ENCODE measurements around the gene ZMYND8.
A peak's percentile ranks its signal among the peaks of the same experiment; 100 is the strongest.
"Not testable (repeated sequence)": the region's sequence is repeated elsewhere in the genome, so short reads cannot be mapped to it uniquely, and the experiment has no call there.

ZMYND8 gene

GRCh38 chr20:47309806-47310426 lies 46.6 kb downstream of the ZMYND8 start:
- no peak for DNase-seq

- DNase-seq: no peak
These were observed 47.1 kb downstream of the ZMYND8 start for GRCh38 chr20:47309394-47309793.

GRCh38 chr20:47307569-47307968 lies 48.9 kb downstream of the ZMYND8 start:
- not testable (repeated sequence) for DNase-seq

DNA sequence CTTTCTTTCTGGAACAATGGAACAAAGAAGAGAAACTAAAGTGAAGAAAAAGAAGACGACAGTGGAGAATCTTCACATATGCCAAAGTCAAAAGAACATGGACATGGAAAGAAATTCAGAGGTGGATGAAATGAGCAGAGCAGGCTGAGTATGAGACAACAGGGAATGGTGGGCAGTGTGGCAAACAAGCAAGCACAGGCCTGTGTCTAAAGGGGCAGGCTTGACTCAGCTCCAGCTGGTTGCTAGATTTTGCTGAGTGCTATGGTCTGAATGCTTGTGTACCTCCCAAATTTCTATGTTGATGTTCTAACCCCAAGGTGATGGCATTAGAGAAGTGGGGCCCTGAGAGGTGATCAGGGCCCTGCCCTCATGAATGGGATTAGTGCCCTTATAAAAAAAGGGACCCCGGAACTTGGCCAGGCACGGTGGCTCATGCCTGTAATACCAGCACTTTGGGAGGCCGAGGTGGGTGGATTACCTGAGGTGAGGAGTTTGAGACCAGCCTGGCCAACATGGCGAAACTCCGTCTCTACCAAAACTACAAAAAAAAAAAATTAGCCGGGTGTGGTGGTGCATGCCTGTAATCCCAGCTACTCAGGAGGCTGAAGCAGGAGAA lies 49.6 kb downstream of the ZMYND8 start:
- DNase-seq: no peak

DNA sequence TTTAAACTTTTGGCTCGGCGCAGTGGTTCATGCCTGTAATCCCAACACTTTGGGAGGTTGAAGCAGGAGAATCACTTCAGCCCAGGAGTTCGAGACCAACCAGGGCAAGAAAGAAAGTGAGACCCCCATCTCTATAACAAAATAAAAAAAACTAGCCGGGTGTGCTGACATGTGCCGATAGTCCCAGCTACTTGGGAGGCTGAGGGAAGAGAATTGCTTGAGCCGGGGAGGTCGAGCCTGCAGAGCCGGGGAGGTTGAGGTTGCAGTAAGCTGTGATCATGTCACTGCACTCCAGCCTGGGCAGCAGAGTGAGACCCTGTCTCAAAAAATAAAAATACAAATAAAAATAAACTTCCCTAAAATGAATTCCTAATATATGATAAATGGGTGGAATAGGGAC lies 50.4 kb downstream of the ZMYND8 start:
- no peak for DNase-seq

DNA sequence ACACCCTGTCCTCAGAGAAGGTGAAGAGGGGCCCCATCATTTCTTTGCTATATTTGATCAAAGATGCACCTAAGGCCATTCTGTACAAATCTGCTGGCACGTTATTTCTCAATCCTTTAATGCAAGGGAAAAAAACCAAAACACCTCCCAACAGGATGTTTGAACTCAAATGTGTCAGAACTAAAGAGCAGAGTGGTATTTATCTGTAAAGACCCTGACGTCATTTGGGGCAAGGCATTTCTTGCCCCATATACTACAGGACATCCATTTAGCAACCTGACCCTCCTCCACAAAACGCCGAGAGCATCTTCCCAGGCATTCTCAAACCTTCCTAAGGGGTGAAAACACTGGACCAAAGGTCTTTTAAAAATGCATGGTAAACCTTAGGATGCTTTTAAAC lies 50.8 kb downstream of the ZMYND8 start:
- DNase-seq: no peak

DNA sequence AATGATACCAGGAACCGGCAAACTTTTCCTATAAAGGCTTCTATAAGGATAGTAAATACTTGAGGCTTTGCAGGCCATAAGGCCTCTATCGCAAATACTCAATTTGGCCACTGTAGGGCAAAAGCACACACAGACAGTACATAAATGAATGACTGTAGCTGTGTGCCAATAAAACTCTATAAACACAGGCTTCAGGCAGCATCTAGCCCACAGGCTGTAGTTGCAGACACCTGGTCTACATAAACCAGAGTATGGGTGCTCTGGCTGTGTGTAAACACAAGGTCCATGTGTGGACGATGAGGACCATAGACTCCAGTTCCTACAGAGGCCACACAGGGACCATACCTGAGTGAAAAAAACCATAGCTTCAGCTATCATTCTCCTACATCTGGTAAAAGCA lies 52.2 kb downstream of the ZMYND8 start:
- DNase-seq: no peak

DNA sequence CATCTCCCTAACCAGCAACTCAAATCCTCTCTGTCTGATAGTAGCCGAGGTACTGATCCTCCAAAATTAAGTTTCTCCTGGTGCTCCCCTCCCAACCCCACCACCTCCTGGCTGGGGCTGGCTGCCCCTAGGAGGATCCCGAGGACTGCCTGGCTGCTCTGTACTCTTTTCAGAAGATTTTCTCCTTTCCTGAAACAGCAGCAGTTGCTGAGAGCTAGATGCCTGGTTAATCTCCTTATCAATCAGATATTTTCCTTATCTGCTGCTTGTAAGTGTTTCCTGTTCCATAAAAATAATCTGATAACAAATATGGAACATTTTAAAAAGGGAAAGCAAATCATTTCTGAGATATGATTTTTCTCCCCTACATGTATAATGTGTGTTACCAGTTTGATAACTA lies 52.8 kb downstream of the ZMYND8 start:
- no peak for DNase-seq

GRCh38 chr20:47300071-47300470 lies 56.4 kb downstream of the ZMYND8 start:
- no peak for DNase-seq

DNA sequence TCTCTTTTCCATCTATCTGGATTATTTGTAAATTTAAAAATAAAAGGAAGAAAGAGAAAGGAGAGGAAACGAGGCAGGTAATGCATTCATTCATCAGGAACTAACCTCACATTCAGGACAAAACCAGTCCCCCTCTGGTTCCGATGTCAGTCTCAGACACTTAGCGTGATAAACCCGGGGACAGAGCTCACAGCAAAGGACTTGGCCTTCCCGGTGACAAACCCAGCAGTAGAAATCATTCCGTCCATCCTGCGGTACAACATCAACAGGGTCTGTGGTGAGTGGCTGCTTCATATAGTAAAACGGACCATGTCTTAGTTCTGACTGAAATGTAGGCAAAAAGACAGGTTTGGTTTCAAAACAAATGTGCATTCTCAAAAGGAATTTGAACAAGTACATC lies 57.9 kb downstream of the ZMYND8 start:
- DNase-seq: no peak

- no peak for DNase-seq
These were observed 58.8 kb downstream of the ZMYND8 start for GRCh38 chr20:47297746-47298145.

- no peak for DNase-seq
These were observed 59.5 kb downstream of the ZMYND8 start for GRCh38 chr20:47296950-47297349.

DNA sequence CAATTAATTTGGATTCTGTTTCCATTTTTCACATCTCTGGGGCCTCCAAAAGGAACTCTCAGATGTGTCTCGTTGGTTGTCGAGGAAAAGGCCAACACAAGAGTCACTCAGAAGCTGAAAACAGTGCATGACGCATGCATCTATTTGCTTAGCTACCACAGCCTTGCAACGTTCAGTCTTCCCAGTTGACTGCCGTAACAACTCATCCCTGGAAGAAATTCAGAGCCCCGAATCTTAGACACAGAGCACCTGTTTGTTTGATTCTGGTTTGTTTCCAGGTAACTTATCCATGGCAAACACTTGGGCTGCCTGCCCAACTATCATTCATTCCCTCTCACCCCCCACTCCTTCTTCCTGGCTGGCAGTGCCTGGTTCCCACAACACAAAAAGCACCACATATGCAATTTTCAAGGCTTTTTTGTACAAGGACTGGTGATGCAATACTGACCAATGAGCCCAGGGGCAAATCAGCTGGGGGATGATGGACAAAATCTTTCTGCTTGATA lies 60.5 kb downstream of the ZMYND8 start:
- peak in 1 of 2 donors; percentile 46 for DNase-seq

DNA sequence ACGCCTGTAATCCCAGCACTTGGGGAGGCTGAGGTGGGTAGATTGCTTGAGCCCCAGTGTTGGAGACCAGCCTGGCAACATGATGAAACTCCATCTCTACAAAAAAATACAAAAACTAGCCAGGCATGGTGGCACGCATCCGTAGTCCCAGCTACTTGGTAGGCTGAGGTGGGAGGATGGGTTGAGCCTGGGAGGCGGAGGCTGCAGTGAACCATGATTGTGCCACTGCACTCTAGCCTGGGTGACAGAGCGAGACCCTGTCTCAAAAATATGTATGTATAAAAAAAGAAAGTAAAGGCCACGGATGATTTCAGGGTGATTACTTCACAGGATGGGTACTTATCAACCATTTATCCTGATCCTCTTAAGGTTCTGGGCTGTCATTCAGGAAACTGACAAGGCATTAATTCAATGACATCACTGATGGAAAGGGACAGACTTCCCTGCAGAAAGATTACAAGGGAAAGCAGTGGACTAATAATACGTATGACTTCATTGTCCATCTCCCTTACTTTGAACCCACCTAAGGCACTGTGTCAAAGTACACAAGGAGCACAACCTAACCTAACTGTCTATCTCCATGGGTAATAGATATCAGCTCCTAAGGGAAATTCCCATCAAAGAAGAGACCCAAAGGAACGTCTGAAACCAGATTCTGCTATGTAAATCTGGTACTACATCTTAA lies 61.2 kb downstream of the ZMYND8 start:
- no peak for DNase-seq

DNA sequence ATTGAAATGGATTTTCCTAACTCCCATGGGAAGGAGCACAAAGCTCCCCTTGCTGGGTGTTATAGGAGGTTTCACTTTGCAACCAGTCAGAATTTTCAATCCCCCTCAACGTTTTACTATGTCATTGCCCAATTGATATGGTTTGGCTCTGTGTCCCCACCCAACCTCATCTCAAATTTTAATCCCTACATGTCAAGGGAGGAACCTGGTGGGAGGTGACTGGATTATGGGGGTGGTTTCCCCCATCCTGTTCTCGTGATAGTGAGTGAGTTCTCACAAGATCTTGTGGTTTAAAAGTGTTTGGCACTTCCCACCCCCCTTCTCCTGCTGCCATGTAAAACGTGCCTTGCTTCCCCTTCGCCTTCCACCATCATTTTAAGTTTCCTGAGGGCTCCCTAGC lies 62.9 kb downstream of the ZMYND8 start:
- DNase-seq: no peak

DNA sequence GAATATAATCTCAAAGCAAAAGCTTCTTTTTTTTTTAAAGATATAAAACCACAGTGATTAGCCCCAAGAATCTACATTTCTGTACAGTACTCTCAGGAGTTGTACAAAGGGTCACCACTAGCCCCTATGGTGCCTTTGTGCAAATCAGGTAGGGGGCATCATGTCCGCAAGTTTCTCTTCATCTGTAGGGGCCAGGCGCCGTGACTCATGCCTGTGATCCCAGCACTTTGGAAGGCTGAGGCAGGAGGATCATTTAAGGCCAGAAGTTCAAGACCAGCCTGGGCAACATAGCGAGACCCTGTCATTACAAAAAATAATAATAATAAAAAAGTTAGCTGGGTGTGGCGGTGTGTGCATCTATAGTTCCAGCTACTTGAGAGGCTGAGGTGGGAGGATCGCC lies 63.9 kb downstream of the ZMYND8 start:
- no peak for DNase-seq

GRCh38 chr20:47290666-47291430 lies 65.7 kb downstream of the ZMYND8 start:
- no peak for DNase-seq

- DNase-seq: no peak
These were observed 66.5 kb downstream of the ZMYND8 start for GRCh38 chr20:47290008-47290407.

- DNase-seq: no peak
These were observed 67.4 kb downstream of the ZMYND8 start for GRCh38 chr20:47289096-47289495.

GRCh38 chr20:47288530-47288929 lies 68.0 kb downstream of the ZMYND8 start:
- not testable (repeated sequence) for DNase-seq

- DNase-seq: no peak
These were observed 68.8 kb downstream of the ZMYND8 start for GRCh38 chr20:47287609-47288144.

DNA sequence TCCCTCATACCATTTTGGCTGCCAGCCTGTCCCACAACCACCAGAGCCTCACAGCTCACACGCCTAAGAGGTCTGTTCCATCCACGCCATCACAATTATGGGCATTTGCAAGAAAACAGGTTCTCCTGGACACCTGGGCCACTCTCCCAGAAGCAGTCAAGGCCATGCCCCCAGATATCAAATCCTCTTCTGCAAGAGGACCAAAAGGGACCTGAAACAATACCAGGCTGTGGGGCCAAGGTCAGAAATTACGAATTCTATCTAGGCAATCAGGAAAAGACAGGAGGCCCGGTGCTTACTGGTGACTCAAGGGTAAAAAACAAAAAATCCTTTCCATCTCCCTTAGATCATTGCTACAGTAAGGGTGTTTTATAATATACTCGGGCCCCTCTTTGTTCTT lies 69.8 kb downstream of the ZMYND8 start:
- no peak for DNase-seq

- DNase-seq: no peak
These were observed 71.3 kb downstream of the ZMYND8 start for GRCh38 chr20:47285189-47285588.

Measured in hippocampal formation (tissue), 2 donors.